OCI-LY7 (cell line): ENCODE measurements around the gene RAB3B. TPM values are rescaled to one million over a fixed set of nuclear protein-coding genes. Genes with fewer than 3 reads are reported as not detected.

ENCODE experiments used
- BruUV-seq: library from RNA; stranded (reverse); fragments of 400-500 nt; replicated peaks from 2 replicates; lab custom pipeline; 2021; lab: Mats Ljungman, UMichigan
- CTCF ChIA-PET: fragments of 300-600 bp; sonication (Branson Sonifier 250); formaldehyde crosslinking; loops from one replicate; lab custom pipeline; 2022; ENCODE audit warnings: antibody characterized with exemption; ENCODE audit not compliant: unreplicated experiment; lab: Charles Lee
- POLR2A ChIA-PET: fragments of 300-600 bp; sonication (Branson Sonifier 250); formaldehyde crosslinking; loops from one replicate; lab custom pipeline; 2022; ENCODE audit warnings: antibody characterized with exemption; lab: Charles Lee
- DNase-seq: peaks from one replicate; pipeline ENCODE4 v3.0.0-alpha.2; 2015; ENCODE audit warnings: low spot score
- H2AFZ ChIP-seq: fragments of 200-600 bp; sonication (generic), shearing (Covaris generic); 2 replicates; pipeline ENCODE4 v1.6.1; 2014; ENCODE audit warnings: mild to moderate bottlenecking, antibody characterized with exemption, low read length, moderate library complexity
- H3K27ac ChIP-seq: fragments of 200-600 bp; sonication (generic); 2 replicates; pipeline ENCODE4 v1.5.1; 2014; ENCODE audit warnings: mixed run types, low read depth, mild to moderate bottlenecking, moderate library complexity, low read length, inconsistent platforms; ENCODE audit not compliant: poor library complexity, severe bottlenecking
- H3K36me3 ChIP-seq: fragments of 200-600 bp; sonication (generic); 2 replicates; pipeline ENCODE4 v1.6.1; 2014; ENCODE audit warnings: mild to moderate bottlenecking, antibody characterized with exemption, low read length, moderate library complexity, mixed read lengths; ENCODE audit not compliant: insufficient read depth
- H3K4me1 ChIP-seq: fragments of 200-600 bp; sonication (generic); 2 replicates; pipeline ENCODE4 v1.5.1; 2014; ENCODE audit warnings: mild to moderate bottlenecking, low read length; ENCODE audit not compliant: insufficient read depth, poor library complexity, severe bottlenecking
- H3K4me2 ChIP-seq: fragments of 200-600 bp; sonication (generic); 2 replicates; pipeline ENCODE4 v1.6.1; 2014; ENCODE audit warnings: mild to moderate bottlenecking, low read length
- H3K4me3 ChIP-seq: fragments of 200-600 bp; sonication (generic); 2 replicates; pipeline ENCODE4 v1.5.1; 2014; ENCODE audit warnings: mild to moderate bottlenecking, low read depth, low read length; ENCODE audit not compliant: poor library complexity, severe bottlenecking
- H3K79me2 ChIP-seq: fragments of 200-600 bp; sonication (generic); 2 replicates; pipeline ENCODE4 v1.6.1; 2016; ENCODE audit warnings: low read depth, mild to moderate bottlenecking, low read length, moderate library complexity, mixed read lengths; ENCODE audit not compliant: insufficient read depth
- H3K9me2 ChIP-seq: fragments of 200-600 bp; sonication (generic); 2 replicates; pipeline ENCODE4 v1.6.1; 2016; ENCODE audit warnings: mild to moderate bottlenecking, low read length, mixed read lengths; ENCODE audit not compliant: insufficient read depth
- H3K9me3 ChIP-seq: fragments of 200-600 bp; sonication (generic); 2 replicates; pipeline ENCODE4 v1.6.1; 2014; ENCODE audit warnings: mild to moderate bottlenecking, mixed run types, low read length, mixed read lengths
- H4K20me1 ChIP-seq: fragments of 200-600 bp; sonication (generic); 2 replicates; pipeline ENCODE4 v1.6.1; 2014; ENCODE audit warnings: mild to moderate bottlenecking, antibody characterized with exemption, low read length, moderate library complexity, mixed read lengths; ENCODE audit not compliant: insufficient read depth
- EZH2phosphoT487 ChIP-seq: fragments of 200-600 bp; sonication (generic); IDR thresholded peaks from 2 replicates; pipeline ENCODE4 v1.6.1; 2018; ENCODE audit warnings: low read depth, borderline replicate concordance, mild to moderate bottlenecking, mixed run types, antibody characterized with exemption, low read length, moderate library complexity, mixed read lengths
- intact Hi-C: fragments of 100-400 bp; cut with micrococcal nuclease; formaldehyde crosslinking; loops from one replicate; pipeline ENCODE4 v1.10.0; 2022; ENCODE audit not compliant: unreplicated experiment
- small RNA-seq: library from RNA; depleted of rRNA; stranded (forward); fragments of <200 nt; gene quantifications from one replicate; pipeline ENCODE3, GENCODE V24; 2014
- total RNA-seq, 2 experiments: library from RNA; depleted of rRNA in 1 of 2; stranded (reverse); fragments of >200 nt in 1 of 2; shearing (Covaris generic) in 1 of 2; gene quantifications; 2 replicates each; pipeline ENCODE4 v1.2.3, GENCODE V29; 2014 to 2022
- TF ChIP-seq, protein P1 (sequence below): fragments of 200-600 bp; sonication (generic); conservative IDR thresholded peaks from 2 replicates; pipeline ENCODE4 v1.5.1; 2014; ENCODE audit warnings: mild to moderate bottlenecking, antibody characterized with exemption, low read length, moderate library complexity, mixed read lengths

Gene RAB3B
- total RNA-seq, 2 experiments from 2014 or later: 0.03 TPM; not detected in 1

GRCh38 chr1:51858892-51859291 lies 131.6 kb downstream of the RAB3B start:
- no peak for TF ChIP-seq EZH2phosphoT487
- TF ChIP-seq, protein P1, sequence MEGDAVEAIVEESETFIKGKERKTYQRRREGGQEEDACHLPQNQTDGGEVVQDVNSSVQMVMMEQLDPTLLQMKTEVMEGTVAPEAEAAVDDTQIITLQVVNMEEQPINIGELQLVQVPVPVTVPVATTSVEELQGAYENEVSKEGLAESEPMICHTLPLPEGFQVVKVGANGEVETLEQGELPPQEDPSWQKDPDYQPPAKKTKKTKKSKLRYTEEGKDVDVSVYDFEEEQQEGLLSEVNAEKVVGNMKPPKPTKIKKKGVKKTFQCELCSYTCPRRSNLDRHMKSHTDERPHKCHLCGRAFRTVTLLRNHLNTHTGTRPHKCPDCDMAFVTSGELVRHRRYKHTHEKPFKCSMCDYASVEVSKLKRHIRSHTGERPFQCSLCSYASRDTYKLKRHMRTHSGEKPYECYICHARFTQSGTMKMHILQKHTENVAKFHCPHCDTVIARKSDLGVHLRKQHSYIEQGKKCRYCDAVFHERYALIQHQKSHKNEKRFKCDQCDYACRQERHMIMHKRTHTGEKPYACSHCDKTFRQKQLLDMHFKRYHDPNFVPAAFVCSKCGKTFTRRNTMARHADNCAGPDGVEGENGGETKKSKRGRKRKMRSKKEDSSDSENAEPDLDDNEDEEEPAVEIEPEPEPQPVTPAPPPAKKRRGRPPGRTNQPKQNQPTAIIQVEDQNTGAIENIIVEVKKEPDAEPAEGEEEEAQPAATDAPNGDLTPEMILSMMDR: no peak
- ChIA-PET POLR2A (interaction anchor here (0.7 to 0.8 kb wide), 2 partner anchors 13 to 21 kb away, joined by 3 to 4 read pairs; no protein-coding TSS in a partner anchor), CTCF (no interaction called here)
- H3K9me3 ChIP-seq: no peaks in the 10 kb centered on the region
- peaks cover 48% of the 10 kb centered on the region for H3K79me2 ChIP-seq
- peaks cover 12% of the 10 kb centered on the region; the same call in 1 of the 2 replicates for H4K20me1 ChIP-seq
- no peak for DNase-seq
- H3K9me2 ChIP-seq: no peaks in the 10 kb centered on the region
- no peak overlapping the region for H3K4me3 ChIP-seq
- intact Hi-C loops: no loop called here
- H3K27ac ChIP-seq: no peak overlapping the region
- no peak overlapping the region for H3K4me2 ChIP-seq
- peaks cover 43% of the 10 kb centered on the region for H3K36me3 ChIP-seq
- H3K4me1 ChIP-seq: peaks cover 13% of the 10 kb centered on the region
- H2AFZ ChIP-seq: no peak overlapping the region
- no TSS peak for BruUV-seq

Small RNA genes lying within 50 kb of the gene (small RNA-seq; reads per million reads assigned to genes)
- gene RN7SL290P (not detected), gene RNA5SP48 (1.9 reads per million, percentile 75 among the genes with 10 or more reads in this experiment)

Other genes starting within 250 kb of the RAB3B start
- 48.0 TPM in 2 replicates for gene NRDC, start 112.0 kb downstream of the RAB3B start, total RNA-seq (2014; rRNA removed; shearing (Covaris generic))
- gene NRDC, start 112.0 kb downstream of the RAB3B start, total RNA-seq (2022): 156 and 162 TPM in 2 replicates
- 15.8 and 16.4 TPM in 2 replicates for gene KTI12, start 43.1 kb upstream of the RAB3B start, total RNA-seq (2014; rRNA removed; shearing (Covaris generic))
- 16.8 and 16.9 TPM in 2 replicates for gene KTI12, start 43.1 kb upstream of the RAB3B start, total RNA-seq (2022)
- gene TXNDC12, start 64.5 kb upstream of the RAB3B start, total RNA-seq (2014; rRNA removed; shearing (Covaris generic)): 26.6 and 28.5 TPM in 2 replicates
- 38.2 and 40.5 TPM in 2 replicates for gene TXNDC12, start 64.5 kb upstream of the RAB3B start, total RNA-seq (2022)
- gene BTF3L4, start 65.6 kb upstream of the RAB3B start, total RNA-seq (2014; rRNA removed; shearing (Covaris generic)): 25.5 and 27.4 TPM in 2 replicates
- gene BTF3L4, start 65.6 kb upstream of the RAB3B start, total RNA-seq (2022): 47.6 and 49.0 TPM in 2 replicates
- 5.6 and 9.4 TPM in 2 replicates for gene ZFYVE9, start 151.4 kb upstream of the RAB3B start, total RNA-seq (2014; rRNA removed; shearing (Covaris generic))
- 3.7 and 4.0 TPM in 2 replicates for gene ZFYVE9, start 151.4 kb upstream of the RAB3B start, total RNA-seq (2022)